H9 (cell line): Measurements from ENCODE around the gene FOXL1. TPM values are rescaled to one million over a fixed set of nuclear protein-coding genes. Genes with fewer than 3 reads are reported as not detected.
A peak's percentile ranks its signal among the peaks of the same experiment; 100 is the strongest.

Experiments
- DNase-seq: peaks from one replicate; pipeline ENCODE4 v3.0.0-alpha.2; 2017
- H2AFZ ChIP-seq: one replicate; pipeline ENCODE4 v1.6.1; 2013; ENCODE audit warnings: mild to moderate bottlenecking, low read length, control low read depth, moderate library complexity
- H2AK5ac ChIP-seq: 2 replicates; pipeline ENCODE4 v1.6.1; 2013; ENCODE audit warnings: low read length, control low read depth, mixed read lengths; ENCODE audit not compliant: insufficient read length
- H2BK120ac ChIP-seq: one replicate; pipeline ENCODE4 v1.6.1; 2013; ENCODE audit warnings: low read depth, mild to moderate bottlenecking, low read length, control low read depth, inconsistent platforms; ENCODE audit not compliant: poor library complexity, severe bottlenecking
- H2BK12ac ChIP-seq: 2 replicates; pipeline ENCODE4 v1.6.1; 2013; ENCODE audit warnings: low read length, control low read depth, mixed read lengths, low read depth; ENCODE audit not compliant: insufficient read length
- H2BK15ac ChIP-seq: 2 replicates; pipeline ENCODE4 v1.6.1; 2013; ENCODE audit warnings: low read depth, low read length, control low read depth
- H2BK20ac ChIP-seq: one replicate; pipeline ENCODE4 v1.6.1; 2013; ENCODE audit warnings: low read depth, mild to moderate bottlenecking, low read length, control low read depth, inconsistent platforms; ENCODE audit not compliant: poor library complexity, severe bottlenecking
- H2BK5ac ChIP-seq: 2 replicates; pipeline ENCODE4 v1.6.1; 2013; ENCODE audit warnings: low read length, control low read depth, mixed read lengths; ENCODE audit not compliant: insufficient read length
- H3K14ac ChIP-seq: 2 replicates; pipeline ENCODE4 v1.6.1; 2013; ENCODE audit warnings: low read length, control low read depth; ENCODE audit not compliant: insufficient read depth
- H3K18ac ChIP-seq: 2 replicates; pipeline ENCODE4 v1.6.1; 2013; ENCODE audit warnings: low read depth, mild to moderate bottlenecking, mixed read lengths, low read length, control low read depth; ENCODE audit not compliant: insufficient read length
- H3K23ac ChIP-seq: 2 replicates; pipeline ENCODE4 v1.6.1; 2013; ENCODE audit warnings: low read length, control low read depth, mixed read lengths, low read depth; ENCODE audit not compliant: insufficient read length
- H3K23me2 ChIP-seq: 2 replicates; pipeline ENCODE4 v1.6.1; 2013; ENCODE audit warnings: low read depth, mild to moderate bottlenecking, mixed read lengths, low read length, control low read depth; ENCODE audit not compliant: insufficient read length, poor library complexity, severe bottlenecking
- H3K27ac ChIP-seq: 2 replicates; pipeline ENCODE4 v1.5.1; 2013; ENCODE audit warnings: low read length, control low read depth, mixed read lengths, low read depth; ENCODE audit not compliant: insufficient read length
- H3K27me3 ChIP-seq: 2 replicates; pipeline ENCODE4 v1.6.1; 2013; ENCODE audit warnings: low read length, control low read depth, inconsistent platforms; ENCODE audit not compliant: insufficient read depth
- H3K4ac ChIP-seq: 2 replicates; pipeline ENCODE4 v1.6.1; 2013; ENCODE audit warnings: low read depth, mild to moderate bottlenecking, control low read depth, inconsistent platforms, low read length, moderate library complexity
- H3K4me1 ChIP-seq: 2 replicates; pipeline ENCODE4 v1.6.1; 2013; ENCODE audit warnings: low read length, control low read depth, inconsistent platforms; ENCODE audit not compliant: insufficient read depth
- H3K4me2 ChIP-seq: 2 replicates; pipeline ENCODE4 v1.6.1; 2013; ENCODE audit warnings: low read length, control low read depth, mixed read lengths; ENCODE audit not compliant: insufficient read length, insufficient read depth
- H3K56ac ChIP-seq: 2 replicates; pipeline ENCODE4 v1.6.1; 2013; ENCODE audit warnings: low read depth, mild to moderate bottlenecking, mixed read lengths, low read length, control low read depth; ENCODE audit not compliant: insufficient read length
- H3K79me1 ChIP-seq: 2 replicates; pipeline ENCODE4 v1.6.1; 2013; ENCODE audit warnings: low read depth, mild to moderate bottlenecking, moderate library complexity, low read length, control low read depth, inconsistent platforms; ENCODE audit not compliant: insufficient read depth, poor library complexity, severe bottlenecking
- H3K79me2 ChIP-seq: 2 replicates; pipeline ENCODE4 v1.6.1; 2013; ENCODE audit warnings: low read length, control low read depth, inconsistent platforms; ENCODE audit not compliant: insufficient read depth
- H3K9ac ChIP-seq: 2 replicates; pipeline ENCODE4 v1.6.1; 2013; ENCODE audit warnings: low read length, control low read depth, mixed read lengths; ENCODE audit not compliant: insufficient read length; ENCODE audit errors: extremely low read depth
- H3K9me3 ChIP-seq: one replicate; pipeline ENCODE4 v1.6.1; 2013; ENCODE audit warnings: low read depth, low read length, inconsistent platforms; ENCODE audit not compliant: control insufficient read depth
- H3T11ph ChIP-seq: one replicate; pipeline ENCODE4 v1.6.1; 2013; ENCODE audit warnings: mild to moderate bottlenecking, low read length, control low read depth, inconsistent platforms
- H4K20me1 ChIP-seq: one replicate; pipeline ENCODE4 v1.6.1; 2013; ENCODE audit not compliant: control insufficient read depth, insufficient read length, insufficient read depth
- H4K5ac ChIP-seq: 2 replicates; pipeline ENCODE4 v1.6.1; 2013; ENCODE audit warnings: low read depth, mild to moderate bottlenecking, mixed read lengths, low read length, control low read depth; ENCODE audit not compliant: insufficient read length
- H4K8ac ChIP-seq: replicated peaks from 2 replicates; pipeline ENCODE4 v1.6.1; 2013; ENCODE audit warnings: low read length, control low read depth, mixed read lengths, low read depth; ENCODE audit not compliant: insufficient read length
- H4K91ac ChIP-seq: 2 replicates; pipeline ENCODE4 v1.6.1; 2013; ENCODE audit warnings: low read depth, mild to moderate bottlenecking, moderate library complexity, mixed read lengths, low read length, control low read depth; ENCODE audit not compliant: insufficient read length
- H3K27ac Mint-ChIP-seq, 3 experiments: 2 replicates in 2 of 3; 3 replicates in 1 of 3; pipeline ENCODE4 v1.8.0; 2020 to 2021; ENCODE audit warnings: mixed read lengths in 3 of 3, mild to moderate bottlenecking in 1 of 3, moderate library complexity in 1 of 3
- H3K27me3 Mint-ChIP-seq: 2 replicates; pipeline ENCODE4 v1.8.0; 2021; ENCODE audit warnings: low read depth, mild to moderate bottlenecking, moderate library complexity, mixed read lengths
- H3K36me3 Mint-ChIP-seq, 3 experiments: 2 replicates in 2 of 3; 3 replicates in 1 of 3; pipeline ENCODE4 v1.8.0; 2020 to 2021; ENCODE audit warnings: low read depth in 3 of 3, mixed read lengths in 3 of 3; ENCODE audit not compliant: insufficient read depth in 1 of 3
- H3K4me1 Mint-ChIP-seq, 2 experiments: 2 replicates each; pipeline ENCODE4 v1.8.0; 2020; ENCODE audit warnings: mixed read lengths in 2 of 2
- H3K4me3 Mint-ChIP-seq, 2 experiments: 2 replicates in 1 of 2; 3 replicates in 1 of 2; pipeline ENCODE4 v1.8.0; 2020 to 2021; ENCODE audit warnings: mild to moderate bottlenecking in 2 of 2, mixed read lengths in 2 of 2, moderate library complexity in 1 of 2
- H3K9me3 Mint-ChIP-seq, 2 experiments: 2 replicates in 1 of 2; 3 replicates in 1 of 2; pipeline ENCODE4 v1.8.0; 2020; ENCODE audit warnings: mild to moderate bottlenecking in 2 of 2, mixed read lengths in 2 of 2, moderate library complexity in 1 of 2
- WGBS: extraction: QIAGEN DNeasy Blood & Tissue Kit; methylation state at CpG from one replicate; pipeline ENCODE4 v1.1.7; 2013; ENCODE audit warnings: missing lambda C conversion rate, low lambda C conversion rate, mixed read lengths; ENCODE audit not compliant: insufficient read length; ENCODE audit errors: extremely low coverage; 5-methylcytosine and 5-hydroxymethylcytosine counted together
- total RNA-seq: library from RNA; stranded (reverse); gene quantifications from 2 replicates; pipeline ENCODE4 v1.2.1, GENCODE V29; 2021
- TF ChIP-seq, protein P1 (sequence below): fragments of 200-600 bp; sonication (generic); conservative IDR thresholded peaks from 3 replicates; pipeline ENCODE4 v1.8.0; 2021; ENCODE audit warnings: antibody characterized with exemption, mild to moderate bottlenecking

The FOXL1 gene
- total RNA-seq, 1 experiment from 2014 or later: 0.09 TPM

DNA sequence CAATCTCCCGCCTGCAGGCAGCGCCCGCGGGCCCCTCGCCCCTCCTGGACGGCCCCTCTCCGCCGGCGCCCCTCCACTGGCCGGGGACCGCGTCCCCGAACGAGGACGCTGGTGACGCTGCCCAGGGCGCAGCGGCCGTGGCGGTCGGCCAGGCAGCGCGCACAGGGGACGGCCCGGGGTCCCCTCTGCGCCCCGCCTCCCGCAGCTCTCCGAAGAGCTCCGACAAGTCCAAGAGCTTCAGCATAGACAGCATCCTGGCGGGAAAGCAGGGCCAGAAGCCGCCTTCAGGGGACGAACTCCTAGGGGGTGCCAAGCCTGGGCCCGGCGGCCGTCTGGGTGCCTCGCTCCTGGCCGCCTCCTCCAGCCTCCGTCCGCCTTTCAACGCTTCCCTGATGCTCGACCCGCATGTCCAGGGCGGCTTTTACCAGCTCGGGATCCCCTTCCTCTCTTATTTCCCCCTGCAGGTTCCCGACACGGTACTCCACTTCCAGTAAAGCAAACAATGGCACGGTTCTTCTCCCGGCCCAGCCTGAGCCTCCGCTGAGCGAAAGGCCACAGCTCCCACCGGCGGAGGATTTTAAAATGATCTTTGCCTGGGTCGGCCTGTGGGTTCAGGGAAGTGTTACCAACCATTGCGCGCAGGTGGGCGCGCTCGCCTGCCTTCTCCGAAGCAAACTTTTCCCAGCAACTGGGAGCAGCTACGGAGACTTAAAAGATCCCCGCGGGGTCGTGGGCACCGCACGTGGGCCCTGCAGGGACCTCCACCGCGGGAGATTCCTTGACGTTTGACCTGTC, 1.1 kb downstream of the FOXL1 start:
- no peak overlapping the region for H3K9ac ChIP-seq

More for the DNA sequence above, 1.1 kb downstream of the FOXL1 start:
- no peak overlapping the region for H3K18ac ChIP-seq
- no CpG with 5 or more reads among the region's 69 CpGs for WGBS
- no peak overlapping the region for H2BK12ac ChIP-seq
- no peak overlapping the region for H3K23ac ChIP-seq
- no peak overlapping the region for H2BK20ac ChIP-seq
- H2BK5ac ChIP-seq: no peak overlapping the region
- no peak overlapping the region for H4K5ac ChIP-seq
- H3K27me3 ChIP-seq: peaks cover 53% of the 10 kb centered on the region
- no peaks in the 10 kb centered on the region for H3K79me1 ChIP-seq
- Mint-ChIP-seq H3K27me3 (peaks cover 85% of the 10 kb centered on the region), H3K36me3 (peaks cover 0 to 1% (median 0%) of the 10 kb centered on the region in 3 experiments; a peak in 1 of 7 replicates), H3K9me3 (peaks cover 3 to 5% of the 10 kb centered on the region in 2 experiments; a peak in 3 of 5 replicates), H3K4me3 (peak overlapping the region; percentile 71 to 81), H3K4me1 (peaks cover 30 to 37% of the 10 kb centered on the region in 2 experiments), H3K27ac (no peak overlapping the region)
- H3K9me3 ChIP-seq: no peaks in the 10 kb centered on the region
- no peak overlapping the region for H3K27ac ChIP-seq
- H3K4me2 ChIP-seq: peak overlapping the region; percentile 41
- H2AK5ac ChIP-seq: no peak overlapping the region
- peaks cover 6% of the 10 kb centered on the region; the same call in 1 of the 2 replicates for H3K4me1 ChIP-seq
- H3K79me2 ChIP-seq: no peaks in the 10 kb centered on the region
- H2BK15ac ChIP-seq: no peak overlapping the region
- H3K14ac ChIP-seq: no peak overlapping the region
- TF ChIP-seq, protein P1, sequence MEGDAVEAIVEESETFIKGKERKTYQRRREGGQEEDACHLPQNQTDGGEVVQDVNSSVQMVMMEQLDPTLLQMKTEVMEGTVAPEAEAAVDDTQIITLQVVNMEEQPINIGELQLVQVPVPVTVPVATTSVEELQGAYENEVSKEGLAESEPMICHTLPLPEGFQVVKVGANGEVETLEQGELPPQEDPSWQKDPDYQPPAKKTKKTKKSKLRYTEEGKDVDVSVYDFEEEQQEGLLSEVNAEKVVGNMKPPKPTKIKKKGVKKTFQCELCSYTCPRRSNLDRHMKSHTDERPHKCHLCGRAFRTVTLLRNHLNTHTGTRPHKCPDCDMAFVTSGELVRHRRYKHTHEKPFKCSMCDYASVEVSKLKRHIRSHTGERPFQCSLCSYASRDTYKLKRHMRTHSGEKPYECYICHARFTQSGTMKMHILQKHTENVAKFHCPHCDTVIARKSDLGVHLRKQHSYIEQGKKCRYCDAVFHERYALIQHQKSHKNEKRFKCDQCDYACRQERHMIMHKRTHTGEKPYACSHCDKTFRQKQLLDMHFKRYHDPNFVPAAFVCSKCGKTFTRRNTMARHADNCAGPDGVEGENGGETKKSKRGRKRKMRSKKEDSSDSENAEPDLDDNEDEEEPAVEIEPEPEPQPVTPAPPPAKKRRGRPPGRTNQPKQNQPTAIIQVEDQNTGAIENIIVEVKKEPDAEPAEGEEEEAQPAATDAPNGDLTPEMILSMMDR: no peak
- DNase-seq: no peak
- no peaks in the 10 kb centered on the region for H4K20me1 ChIP-seq
- no peak overlapping the region for H4K91ac ChIP-seq
- H4K8ac ChIP-seq: no peak overlapping the region
- no peak overlapping the region for H3T11ph ChIP-seq
- H2BK120ac ChIP-seq: no peak overlapping the region
- no peak overlapping the region for H3K4ac ChIP-seq
- peaks cover 14% of the 10 kb centered on the region for H3K23me2 ChIP-seq
- no peak overlapping the region for H2AFZ ChIP-seq
- H3K56ac ChIP-seq: no peak overlapping the region
